SK-N-SH (cell line): ENCODE results near the gene MIA.

Experiments
- EP300 ChIP-seq, 2 experiments: IDR thresholded peaks; 2 replicates each; pipeline versions ENCODE4 v1.4.0 to v1.6.1; 2012; ENCODE audit warnings: borderline replicate concordance in 1 of 2, low read depth in 1 of 2, low read length in 1 of 2
- EZH2phosphoT487 ChIP-seq: fragments of 200-600 bp; sonication (generic); IDR thresholded peaks from 2 replicates; pipeline ENCODE4 v1.6.1; 2017; ENCODE audit warnings: low read depth, mixed run types, mild to moderate bottlenecking, antibody characterized with exemption, moderate library complexity, borderline replicate concordance
- GABPA ChIP-seq: IDR thresholded peaks from 2 replicates; pipeline ENCODE4 v1.4.0; 2012; ENCODE audit warnings: low read depth, mild to moderate bottlenecking
- JUND ChIP-seq: IDR thresholded peaks from 2 replicates; pipeline ENCODE4 v1.4.0; 2012
- MXI1 ChIP-seq: IDR thresholded peaks from 2 replicates; pipeline ENCODE4 v1.6.1; 2012; ENCODE audit warnings: mild to moderate bottlenecking, low read depth, low read length, improper control_type of control experiment
- POLR2AphosphoS5 ChIP-seq: IDR thresholded peaks from 2 replicates; pipeline ENCODE4 v1.6.1; 2012; ENCODE audit warnings: low read depth, low read length
- RAD21 ChIP-seq: IDR thresholded peaks from 2 replicates; pipeline ENCODE4 v1.6.1; 2012; ENCODE audit warnings: mild to moderate bottlenecking, low read length
- RCOR1 ChIP-seq: fragments of 150-350 bp; IDR thresholded peaks from 2 replicates; pipeline ENCODE4 v1.6.1; 2017; ENCODE audit warnings: antibody characterized with exemption, low read length
- SIN3A ChIP-seq: IDR thresholded peaks from 2 replicates; pipeline ENCODE4 v1.6.1; 2012; ENCODE audit warnings: low read depth, mild to moderate bottlenecking, low read length, moderate library complexity, borderline replicate concordance
- USF2 ChIP-seq: fragments of 150-350 bp; IDR thresholded peaks from 2 replicates; pipeline ENCODE4 v1.6.1; 2017; ENCODE audit warnings: antibody characterized with exemption, low read length, low read depth, borderline replicate concordance
- TF ChIP-seq, protein P1 (sequence below): fragments of 200-600 bp; sonication (generic); IDR thresholded peaks from 2 replicates; pipeline ENCODE4 v1.6.1; 2017; ENCODE audit warnings: antibody characterized with exemption, mild to moderate bottlenecking, moderate library complexity

- TF ChIP-seq, protein P1, sequence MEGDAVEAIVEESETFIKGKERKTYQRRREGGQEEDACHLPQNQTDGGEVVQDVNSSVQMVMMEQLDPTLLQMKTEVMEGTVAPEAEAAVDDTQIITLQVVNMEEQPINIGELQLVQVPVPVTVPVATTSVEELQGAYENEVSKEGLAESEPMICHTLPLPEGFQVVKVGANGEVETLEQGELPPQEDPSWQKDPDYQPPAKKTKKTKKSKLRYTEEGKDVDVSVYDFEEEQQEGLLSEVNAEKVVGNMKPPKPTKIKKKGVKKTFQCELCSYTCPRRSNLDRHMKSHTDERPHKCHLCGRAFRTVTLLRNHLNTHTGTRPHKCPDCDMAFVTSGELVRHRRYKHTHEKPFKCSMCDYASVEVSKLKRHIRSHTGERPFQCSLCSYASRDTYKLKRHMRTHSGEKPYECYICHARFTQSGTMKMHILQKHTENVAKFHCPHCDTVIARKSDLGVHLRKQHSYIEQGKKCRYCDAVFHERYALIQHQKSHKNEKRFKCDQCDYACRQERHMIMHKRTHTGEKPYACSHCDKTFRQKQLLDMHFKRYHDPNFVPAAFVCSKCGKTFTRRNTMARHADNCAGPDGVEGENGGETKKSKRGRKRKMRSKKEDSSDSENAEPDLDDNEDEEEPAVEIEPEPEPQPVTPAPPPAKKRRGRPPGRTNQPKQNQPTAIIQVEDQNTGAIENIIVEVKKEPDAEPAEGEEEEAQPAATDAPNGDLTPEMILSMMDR: no peak
- peak; percentile 74 for TF ChIP-seq GABPA
- TF ChIP-seq EZH2phosphoT487: no peak
- TF ChIP-seq EP300 (IDR thresholded peaks at IDR 0.05; ENCODE audit: borderline replicate concordance in 1 of 2, low read depth in 1 of 2, low read length in 1 of 2): no peak
- no peak for TF ChIP-seq JUND
- no peak for TF ChIP-seq USF2
- peak; percentile 27; the same call in 1 of the 2 replicates for TF ChIP-seq POLR2AphosphoS5
- peak; percentile 41; the same call in 1 of the 2 replicates for TF ChIP-seq SIN3A
- no peak for TF ChIP-seq RCOR1
- TF ChIP-seq RAD21: no peak
- TF ChIP-seq MXI1: peak; percentile 51; the same call in 1 of the 2 replicates
Measured at GRCh38 chr19:40777937-40778705, 2.8 kb downstream of the MIA start, which contains the start of gene RAB4B.
